Measurements from ENCODE around the gene OR6X1.

DNA sequence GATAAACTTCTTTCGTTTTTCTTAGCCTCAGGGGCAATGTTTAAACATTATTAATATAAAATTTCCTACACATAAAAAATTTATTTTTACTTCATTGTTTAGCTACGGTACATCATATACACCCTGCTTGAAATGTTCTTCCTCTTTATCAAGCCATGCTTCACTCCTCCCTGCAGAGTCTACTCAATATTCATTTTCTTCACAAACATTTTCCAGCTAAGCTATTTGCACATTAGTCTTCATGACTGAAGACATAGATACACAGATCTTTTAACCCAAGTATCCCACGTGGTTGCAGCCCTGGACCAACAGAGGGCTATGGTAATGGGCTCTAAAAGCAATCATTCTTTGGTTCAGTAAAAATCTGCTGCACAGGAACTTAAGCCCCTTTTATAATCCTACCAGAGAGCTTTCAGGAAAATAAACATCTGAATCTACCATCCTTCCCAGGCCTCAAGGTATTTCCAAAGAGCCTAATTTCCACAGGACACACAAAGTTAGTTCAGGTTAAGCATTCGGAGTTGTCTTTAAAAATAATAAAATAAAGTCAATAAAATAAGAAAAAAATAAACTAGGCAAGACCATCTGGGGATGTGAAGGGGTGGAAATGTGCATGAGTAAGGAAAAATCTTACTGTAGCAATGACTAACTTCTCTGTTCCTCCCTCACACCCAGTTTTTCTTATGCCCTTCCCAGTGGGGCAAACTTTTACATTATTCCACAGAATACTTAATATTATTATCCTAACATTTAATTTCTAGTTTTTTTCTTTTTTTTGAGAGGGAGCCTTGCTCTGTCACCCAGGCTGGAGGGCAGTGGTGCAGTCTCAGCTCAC lies 21.6 kb upstream of the OR6X1 start:
- no peak for TF ChIP-seq CTCF (IDR thresholded peaks at IDR 0.05)
- TF ChIP-seq POLR2AphosphoS5 (IDR thresholded peaks at IDR 0.05) = no peak
